Right renal pelvis (tissue), 4 donors: ENCODE results near the gene XPO1. TPM values are rescaled to one million over a fixed set of nuclear protein-coding genes. Genes with fewer than 3 reads are reported as not detected.

ENCODE experiments used
- DNase-seq, 4 donors: peaks; one replicate each; pipeline ENCODE4 v3.0.0-alpha.2; 2013; ENCODE audit warnings: low read depth in 4 of 4, low spot score in 3 of 4, missing footprints in 1 of 4
- polyA plus RNA-seq, 4 donors: library from polyadenylated mRNA; unstranded; fragments of 120-200 nt; gene quantifications; one replicate each; pipeline ENCODE4 v1.2.1, GENCODE V29; 2013; ENCODE audit not compliant: insufficient read length in 4 of 4

Gene XPO1
- polyA plus RNA-seq, 4 donors, result 213 to 267 (median 247) TPM

GRCh38 chr2:61437170-61437569 is 101.0 kb downstream of the XPO1 start:
- DNase-seq, result no peak

DNA sequence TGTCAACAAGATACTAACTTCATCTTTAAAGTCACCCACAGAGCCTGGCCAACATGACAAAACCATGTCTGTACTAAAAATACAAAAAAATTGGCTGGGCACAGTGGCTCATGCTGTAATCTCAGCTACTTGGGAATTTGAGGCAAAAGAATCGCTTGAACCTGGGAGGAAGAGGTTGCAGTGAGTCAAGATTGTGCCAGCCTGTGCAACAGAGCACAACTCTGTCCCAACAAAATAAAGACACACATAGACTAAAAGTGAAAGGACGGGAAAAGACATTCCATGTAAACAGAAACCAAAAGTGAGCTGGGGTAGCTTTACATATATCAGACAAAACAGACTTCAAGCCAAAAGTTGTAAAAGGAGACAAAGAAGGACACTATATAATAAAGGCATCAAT is 102.1 kb downstream of the XPO1 start:
- no peak for DNase-seq

DNA sequence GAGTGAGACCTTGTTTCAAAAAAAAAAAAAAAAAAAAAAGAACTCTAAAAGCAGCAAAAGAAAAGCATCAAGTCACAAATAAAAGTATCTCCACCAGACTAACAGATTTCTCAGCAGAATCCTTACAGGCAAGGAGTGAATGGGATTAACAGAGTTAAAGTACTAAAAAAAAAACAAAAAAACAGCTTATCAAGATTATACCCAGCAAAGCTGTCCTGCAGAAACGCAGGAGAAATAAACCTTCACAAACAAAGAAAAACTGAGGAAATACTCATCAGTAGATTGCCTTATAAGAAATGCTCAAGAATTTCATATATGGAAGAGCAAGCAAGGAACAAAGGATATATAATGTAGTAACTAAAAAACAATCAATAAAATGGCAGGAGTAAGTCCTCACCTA is 102.9 kb downstream of the XPO1 start:
- no peak for DNase-seq

- no peak for DNase-seq
Observed at GRCh38 chr2:61434314-61434713, 103.8 kb downstream of the XPO1 start.

DNA sequence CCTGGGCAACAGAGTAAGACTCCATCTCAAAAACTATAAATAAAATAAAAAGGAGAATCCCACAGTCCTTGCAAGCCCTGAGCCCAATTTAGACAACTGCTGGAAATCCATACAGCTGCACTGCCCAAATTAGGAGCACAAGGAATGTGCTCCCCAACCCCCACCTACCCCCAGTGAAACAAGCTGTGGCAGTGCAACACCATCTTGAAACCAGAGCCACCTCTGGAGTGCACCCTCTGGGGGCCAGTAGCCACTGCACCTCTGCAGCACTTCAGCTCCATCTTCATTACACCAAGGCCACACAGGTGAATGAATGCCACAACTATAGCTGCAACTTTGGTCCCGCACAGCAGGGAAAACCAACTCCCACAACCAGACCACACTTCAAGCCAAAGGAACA is 104.5 kb downstream of the XPO1 start:
- no peak for DNase-seq

GRCh38 chr2:61432990-61433389 is 105.2 kb downstream of the XPO1 start:
- DNase-seq, result no peak

DNA sequence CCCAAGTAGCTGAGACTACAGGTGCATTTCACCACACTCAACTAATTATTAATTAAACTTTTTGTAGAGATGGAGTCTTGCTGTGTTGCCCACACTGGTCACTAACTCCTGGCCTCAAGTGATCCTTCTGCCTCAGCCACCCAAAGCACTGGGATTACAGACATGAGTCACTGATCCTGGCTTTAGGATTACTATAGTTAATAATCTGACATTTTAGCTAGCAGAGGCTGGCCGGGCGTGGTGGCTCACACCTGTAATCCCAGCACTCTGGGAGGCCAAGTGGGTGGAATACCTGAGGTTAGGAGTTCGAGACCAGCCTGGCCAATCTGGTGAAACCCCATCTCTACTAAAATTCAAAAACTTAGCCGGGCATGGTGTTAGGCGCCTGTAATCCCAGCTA is 106.8 kb downstream of the XPO1 start:
- DNase-seq, result no peak

Other genes starting within 250 kb of the XPO1 start
- gene USP34, start 67.3 kb downstream of the XPO1 start, polyA plus RNA-seq, result 100 to 1,000 TPM; 113 to 150 (median 128) TPM